ENCODE data around the gene TYRO3. TPM values are rescaled to one million over a fixed set of nuclear protein-coding genes. Genes with fewer than 3 reads are reported as not detected.
"Not testable (repeated sequence)": the region's sequence is repeated elsewhere in the genome, so short reads cannot be mapped to it uniquely, and the experiment has no call there.

TYRO3 gene
- polyA plus RNA-seq, 3 donors = 139 to 175 (median 140) TPM

DNA sequence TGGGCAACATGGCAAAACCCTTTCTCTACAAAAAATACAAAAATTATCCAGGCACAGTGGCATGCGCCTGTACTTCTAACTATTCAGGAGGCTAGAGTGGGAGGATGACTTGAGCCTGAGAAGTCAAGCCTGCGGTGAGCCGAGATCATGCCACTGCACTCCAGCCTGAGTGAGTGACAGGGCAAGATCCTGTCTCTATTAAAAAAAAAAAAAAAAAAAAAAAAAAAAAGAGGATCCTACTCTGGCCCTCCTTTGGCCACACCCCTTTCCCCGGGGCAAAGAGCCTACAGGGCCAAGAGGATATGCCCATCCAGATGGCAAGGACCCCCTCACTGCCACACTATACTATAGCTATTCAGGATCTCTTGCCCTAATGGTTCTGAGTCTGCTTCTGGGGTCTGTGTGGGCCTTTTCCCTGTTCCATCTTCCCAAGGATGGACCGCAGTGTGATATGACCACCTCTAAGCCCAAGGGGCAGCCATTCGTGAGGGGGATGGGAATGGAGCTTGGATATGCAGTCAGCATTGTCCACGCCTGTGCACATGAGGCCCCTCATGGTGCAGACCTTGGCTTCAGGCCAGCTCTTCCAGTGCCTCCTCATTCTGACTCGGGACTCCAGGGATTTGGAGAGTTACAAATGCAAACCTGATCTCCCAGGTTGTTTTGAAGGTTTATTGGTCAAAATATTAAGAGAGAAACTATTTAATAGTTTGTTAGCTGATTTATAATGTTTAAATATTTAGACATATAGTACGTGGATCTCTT is 7.3 kb downstream of the TYRO3 start:
- DNase-seq (ENCODE audit: extremely low read depth in 1 of 11, low read depth in 9 of 11, low spot score in 4 of 11) = no peak

DNA sequence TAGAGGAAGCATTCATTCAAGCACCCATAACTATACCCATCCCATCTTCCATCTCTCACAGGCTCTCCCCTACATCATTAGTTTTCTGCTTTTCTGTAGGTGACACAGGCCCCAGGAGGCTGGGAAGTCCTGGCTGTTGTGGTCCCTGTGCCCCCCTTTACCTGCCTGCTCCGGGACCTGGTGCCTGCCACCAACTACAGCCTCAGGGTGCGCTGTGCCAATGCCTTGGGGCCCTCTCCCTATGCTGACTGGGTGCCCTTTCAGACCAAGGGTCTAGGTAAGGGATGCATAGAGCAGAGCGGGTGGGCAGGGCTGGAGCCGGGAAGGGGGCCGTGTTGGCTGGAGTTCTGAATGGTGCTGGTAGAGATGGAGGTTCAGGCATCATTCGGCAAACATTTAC is 8.2 kb downstream of the TYRO3 start:
- no peak for DNase-seq (ENCODE audit: extremely low read depth in 1 of 11, low read depth in 9 of 11, low spot score in 4 of 11)

DNA sequence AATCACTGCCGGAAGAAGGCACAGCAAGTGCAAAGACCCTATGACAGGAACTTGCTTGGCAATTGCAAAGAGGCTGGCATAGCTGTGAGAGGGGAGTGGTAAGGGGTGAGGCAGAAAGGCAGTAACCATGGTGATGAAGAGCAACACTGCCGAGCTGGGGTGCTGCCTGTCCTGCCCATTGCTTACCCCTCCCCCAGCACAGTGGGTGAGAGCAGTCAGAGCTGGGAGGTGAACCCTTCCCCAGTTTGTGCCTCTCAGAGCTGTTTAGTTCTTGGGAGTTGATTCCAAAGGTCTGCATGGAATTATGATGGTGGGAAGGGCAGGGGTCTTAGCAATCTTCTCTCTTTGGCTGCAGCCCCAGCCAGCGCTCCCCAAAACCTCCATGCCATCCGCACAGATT is 8.8 kb downstream of the TYRO3 start:
- DNase-seq (ENCODE audit: extremely low read depth in 1 of 11, low read depth in 9 of 11, low spot score in 4 of 11) = no peak

DNA sequence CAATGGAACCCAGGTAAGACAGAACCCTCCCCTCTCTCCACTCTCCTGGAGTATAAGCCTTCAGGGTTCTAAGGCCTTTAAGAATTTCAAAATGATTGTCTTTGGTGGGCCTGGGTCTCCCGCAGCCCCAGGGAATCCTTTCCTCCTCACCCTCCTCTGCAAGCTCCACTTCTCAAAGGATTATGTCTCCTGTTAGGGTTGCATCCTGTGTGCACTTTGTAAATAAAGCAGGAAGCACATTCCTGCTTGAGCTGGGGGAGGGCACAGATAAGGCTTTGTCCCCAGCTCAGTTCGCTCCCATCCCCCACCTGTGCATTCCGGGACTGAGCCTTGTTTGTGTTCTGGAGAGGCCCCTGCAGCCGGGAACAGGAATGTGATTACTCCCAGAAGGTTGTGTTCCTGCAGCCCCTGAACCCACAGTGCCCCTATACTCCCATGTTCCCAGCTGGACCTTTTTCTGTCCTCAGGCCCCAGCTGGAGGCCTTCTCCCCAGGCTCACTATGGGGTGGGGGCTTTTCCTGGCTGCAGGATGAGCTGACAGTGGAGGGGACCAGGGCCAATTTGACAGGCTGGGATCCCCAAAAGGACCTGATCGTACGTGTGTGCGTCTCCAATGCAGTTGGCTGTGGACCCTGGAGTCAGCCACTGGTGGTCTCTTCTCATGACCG is 9.5 kb downstream of the TYRO3 start:
- DNase-seq (ENCODE audit: extremely low read depth in 1 of 11, low read depth in 9 of 11, low spot score in 4 of 11) = peak in 8 of 11 donors; percentile 78 to 94 (median 86)

DNA sequence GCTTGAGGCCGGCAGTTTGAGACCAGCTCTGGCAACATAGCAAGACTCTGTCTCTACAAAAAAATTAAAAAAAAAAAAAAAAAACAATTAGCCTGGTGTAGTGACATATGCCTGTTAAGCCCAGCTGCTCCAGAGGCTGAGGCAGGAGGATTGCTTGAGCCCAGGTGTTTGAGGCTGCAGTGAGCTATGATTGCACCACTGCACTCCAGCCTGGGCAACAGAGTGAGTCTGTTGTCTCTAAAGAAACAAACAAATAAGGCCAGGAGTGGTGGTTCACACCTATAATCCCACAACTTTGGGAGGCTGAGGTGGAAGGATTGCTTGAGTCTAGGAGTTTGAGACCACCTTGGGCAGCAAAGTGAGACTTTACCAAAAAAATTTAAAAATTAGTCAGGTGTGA is 10.2 kb downstream of the TYRO3 start:
- not testable (repeated sequence) for DNase-seq (ENCODE audit: extremely low read depth in 1 of 11, low read depth in 9 of 11, low spot score in 4 of 11)

DNA sequence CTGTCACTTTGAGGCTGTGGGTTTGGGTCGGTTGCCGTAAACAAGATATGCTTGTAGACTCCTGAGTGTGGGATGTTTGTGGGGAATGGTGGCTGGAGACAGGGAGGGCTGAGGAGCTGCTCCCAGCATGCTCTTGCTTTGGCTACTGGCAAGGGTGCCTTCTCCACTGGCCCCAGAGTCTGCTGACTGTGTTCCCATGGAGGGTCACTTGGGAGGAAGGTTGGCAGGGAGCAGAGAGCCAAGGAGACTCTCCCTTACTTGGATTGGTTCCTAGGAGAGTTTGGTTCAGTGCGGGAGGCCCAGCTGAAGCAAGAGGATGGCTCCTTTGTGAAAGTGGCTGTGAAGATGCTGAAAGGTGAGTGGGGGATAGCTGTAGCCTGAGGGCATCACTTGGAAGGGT is 11.8 kb downstream of the TYRO3 start:
- DNase-seq (ENCODE audit: extremely low read depth in 1 of 11, low read depth in 9 of 11, low spot score in 4 of 11) = no peak

DNA sequence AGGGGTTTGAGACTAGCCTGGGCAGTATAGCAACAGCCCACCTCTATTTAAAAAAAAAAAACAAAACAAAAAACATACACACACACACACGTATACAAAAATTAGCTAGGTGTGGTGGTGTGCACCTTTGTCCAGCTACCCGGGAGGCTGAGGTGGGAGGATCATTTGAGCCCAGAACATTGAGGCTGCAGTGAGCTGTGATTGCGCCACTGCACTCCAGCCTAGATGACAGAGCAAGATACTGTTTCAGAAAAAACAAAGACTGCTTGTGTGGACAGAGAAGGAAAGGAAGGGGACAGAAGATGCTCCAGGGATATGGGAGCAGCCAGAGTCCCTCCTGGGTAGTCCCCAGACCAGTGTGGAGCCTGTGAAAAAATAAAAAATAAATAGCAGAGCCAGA is 12.9 kb downstream of the TYRO3 start:
- no peak for DNase-seq (ENCODE audit: extremely low read depth in 1 of 11, low read depth in 9 of 11, low spot score in 4 of 11)

DNA sequence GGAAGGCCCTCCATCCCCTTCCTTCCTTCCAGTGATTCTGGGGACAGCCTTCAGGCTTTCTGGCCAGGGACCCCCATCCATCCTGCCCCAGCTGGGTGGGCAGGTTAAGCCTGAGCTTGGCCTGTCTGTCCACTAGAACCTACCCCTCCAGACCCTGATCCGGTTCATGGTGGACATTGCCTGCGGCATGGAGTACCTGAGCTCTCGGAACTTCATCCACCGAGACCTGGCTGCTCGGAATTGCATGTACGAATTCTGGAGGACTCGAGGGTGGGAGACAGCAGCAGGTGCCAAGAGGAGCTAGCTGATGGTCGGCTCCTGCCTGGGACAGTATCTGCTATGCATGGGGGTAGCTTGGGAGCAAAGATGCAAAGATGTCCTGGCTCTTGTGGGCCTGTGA is 13.9 kb downstream of the TYRO3 start:
- DNase-seq (ENCODE audit: extremely low read depth in 1 of 11, low read depth in 9 of 11, low spot score in 4 of 11) = no peak

DNA sequence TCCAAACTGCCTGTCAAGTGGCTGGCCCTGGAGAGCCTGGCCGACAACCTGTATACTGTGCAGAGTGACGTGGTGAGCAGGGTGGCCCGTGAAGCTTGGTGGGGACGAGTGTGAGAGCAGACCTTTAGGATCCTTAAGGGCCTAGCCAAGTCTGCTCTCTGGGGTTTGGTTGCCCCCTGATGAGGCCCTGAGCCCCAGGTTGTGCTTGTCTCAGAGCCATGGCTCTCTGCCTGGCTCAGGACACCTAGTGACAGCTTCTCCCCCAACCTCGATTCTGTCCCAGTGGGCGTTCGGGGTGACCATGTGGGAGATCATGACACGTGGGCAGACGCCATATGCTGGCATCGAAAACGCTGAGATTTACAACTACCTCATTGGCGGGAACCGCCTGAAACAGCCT is 14.4 kb downstream of the TYRO3 start:
- DNase-seq (ENCODE audit: extremely low read depth in 1 of 11, low read depth in 9 of 11, low spot score in 4 of 11) = no peak

DNA sequence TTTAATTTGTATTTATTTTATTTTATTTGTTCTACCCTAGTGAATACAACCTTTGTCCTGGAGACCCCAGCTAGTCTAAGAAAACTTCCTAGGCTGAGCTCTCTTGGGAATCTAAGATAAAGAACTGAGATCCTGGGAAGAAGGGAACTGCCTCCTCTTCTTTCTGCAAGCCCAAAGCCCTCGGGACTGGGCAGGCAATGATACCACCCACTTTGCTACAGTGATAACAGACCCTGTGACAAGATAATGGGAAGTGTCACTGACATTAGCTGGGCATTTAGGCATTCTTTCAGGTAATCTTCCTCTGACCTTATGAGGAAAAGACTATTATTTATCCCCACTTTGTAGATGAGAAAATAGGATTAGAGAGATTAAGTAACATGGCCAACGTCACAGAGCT is 15.1 kb downstream of the TYRO3 start:
- no peak for DNase-seq (ENCODE audit: extremely low read depth in 1 of 11, low read depth in 9 of 11, low spot score in 4 of 11)

DNA sequence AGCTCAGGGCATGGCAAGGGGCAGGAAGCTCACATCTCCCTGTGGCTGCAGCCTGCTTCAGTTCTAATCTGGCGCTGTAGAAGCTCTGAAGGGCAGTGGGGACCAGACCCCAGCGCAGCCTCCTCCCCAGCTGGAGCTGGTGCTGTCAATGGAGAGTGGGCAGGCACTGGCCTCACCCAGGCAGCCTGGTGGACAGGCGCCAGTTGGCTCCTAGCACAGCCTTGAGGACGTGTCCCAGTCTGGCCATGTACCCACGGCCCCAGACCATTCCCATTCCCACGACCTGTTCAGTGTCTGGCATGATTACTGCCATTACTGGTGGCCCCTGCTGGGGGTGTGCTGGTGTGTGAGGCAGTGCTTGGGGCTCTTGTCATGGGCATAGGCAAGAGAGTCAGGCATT is 16.3 kb downstream of the TYRO3 start:
- no peak for DNase-seq (ENCODE audit: extremely low read depth in 1 of 11, low read depth in 9 of 11, low spot score in 4 of 11)

DNA sequence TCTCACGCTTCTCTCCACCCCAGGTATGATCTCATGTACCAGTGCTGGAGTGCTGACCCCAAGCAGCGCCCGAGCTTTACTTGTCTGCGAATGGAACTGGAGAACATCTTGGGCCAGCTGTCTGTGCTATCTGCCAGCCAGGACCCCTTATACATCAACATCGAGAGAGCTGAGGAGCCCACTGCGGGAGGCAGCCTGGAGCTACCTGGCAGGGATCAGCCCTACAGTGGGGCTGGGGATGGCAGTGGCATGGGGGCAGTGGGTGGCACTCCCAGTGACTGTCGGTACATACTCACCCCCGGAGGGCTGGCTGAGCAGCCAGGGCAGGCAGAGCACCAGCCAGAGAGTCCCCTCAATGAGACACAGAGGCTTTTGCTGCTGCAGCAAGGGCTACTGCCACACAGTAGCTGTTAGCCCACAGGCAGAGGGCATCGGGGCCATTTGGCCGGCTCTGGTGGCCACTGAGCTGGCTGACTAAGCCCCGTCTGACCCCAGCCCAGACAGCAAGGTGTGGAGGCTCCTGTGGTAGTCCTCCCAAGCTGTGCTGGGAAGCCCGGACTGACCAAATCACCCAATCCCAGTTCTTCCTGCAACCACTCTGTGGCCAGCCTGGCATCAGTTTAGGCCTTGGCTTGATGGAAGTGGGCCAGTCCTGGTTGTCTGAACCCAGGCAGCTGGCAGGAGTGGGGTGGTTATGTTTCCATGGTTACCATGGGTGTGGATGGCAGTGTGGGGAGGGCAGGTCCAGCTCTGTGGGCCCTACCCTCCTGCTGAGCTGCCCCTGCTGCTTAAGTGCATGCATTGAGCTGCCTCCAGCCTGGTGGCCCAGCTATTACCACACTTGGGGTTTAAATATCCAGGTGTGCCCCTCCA is 19.1 kb downstream of the TYRO3 start:
- no peak for DNase-seq (ENCODE audit: extremely low read depth in 1 of 11, low read depth in 9 of 11, low spot score in 4 of 11)

DNA sequence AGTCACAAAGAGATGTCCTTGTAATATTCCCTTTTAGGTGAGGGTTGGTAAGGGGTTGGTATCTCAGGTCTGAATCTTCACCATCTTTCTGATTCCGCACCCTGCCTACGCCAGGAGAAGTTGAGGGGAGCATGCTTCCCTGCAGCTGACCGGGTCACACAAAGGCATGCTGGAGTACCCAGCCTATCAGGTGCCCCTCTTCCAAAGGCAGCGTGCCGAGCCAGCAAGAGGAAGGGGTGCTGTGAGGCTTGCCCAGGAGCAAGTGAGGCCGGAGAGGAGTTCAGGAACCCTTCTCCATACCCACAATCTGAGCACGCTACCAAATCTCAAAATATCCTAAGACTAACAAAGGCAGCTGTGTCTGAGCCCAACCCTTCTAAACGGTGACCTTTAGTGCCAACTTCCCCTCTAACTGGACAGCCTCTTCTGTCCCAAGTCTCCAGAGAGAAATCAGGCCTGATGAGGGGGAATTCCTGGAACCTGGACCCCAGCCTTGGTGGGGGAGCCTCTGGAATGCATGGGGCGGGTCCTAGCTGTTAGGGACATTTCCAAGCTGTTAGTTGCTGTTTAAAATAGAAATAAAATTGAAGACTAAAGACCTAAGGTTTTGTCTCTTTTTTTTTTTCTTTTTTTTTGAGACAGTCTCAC is 19.8 kb downstream of the TYRO3 start:
- DNase-seq (ENCODE audit: extremely low read depth in 1 of 11, low read depth in 9 of 11, low spot score in 4 of 11) = no peak

DNA sequence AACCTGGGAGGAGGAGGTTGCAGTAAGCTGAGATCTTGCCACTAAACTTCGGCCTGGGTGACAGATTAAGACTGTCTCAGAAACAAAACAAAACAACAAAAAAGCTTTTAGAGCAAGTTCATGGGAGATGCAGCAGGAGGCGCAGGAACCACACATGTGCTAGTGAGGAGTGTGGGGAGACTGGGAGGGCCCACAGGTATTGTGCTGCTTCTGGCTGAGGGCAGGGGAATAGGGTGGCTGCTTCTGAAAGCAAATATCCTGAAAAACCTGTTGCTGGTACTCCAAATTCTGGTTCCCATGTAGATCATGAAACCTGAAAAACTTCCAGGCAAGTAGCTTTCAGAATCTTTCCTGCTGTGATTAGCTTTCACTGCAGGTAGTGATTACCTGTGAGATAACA is 22.1 kb downstream of the TYRO3 start:
- no peak for DNase-seq (ENCODE audit: extremely low read depth in 1 of 11, low read depth in 9 of 11, low spot score in 4 of 11)

DNA sequence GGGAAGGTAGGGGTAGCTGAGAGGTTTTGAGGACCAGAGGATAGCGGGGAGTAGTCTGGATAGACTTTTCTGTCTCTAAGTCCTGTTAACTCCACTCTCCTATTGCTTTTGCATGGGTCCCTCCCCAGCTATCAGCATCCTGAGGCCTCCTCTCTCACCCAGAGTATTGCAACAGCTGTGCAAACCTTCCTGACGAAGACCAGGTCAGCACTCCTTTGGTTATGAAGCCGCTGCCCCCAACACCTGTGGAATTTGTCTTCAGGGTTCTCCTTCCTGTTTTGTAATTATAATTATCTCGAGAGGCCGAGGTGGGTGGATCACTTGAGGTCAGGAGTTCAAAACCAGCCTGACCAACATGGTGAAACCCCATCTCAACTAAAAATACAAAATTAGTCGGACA is 24.8 kb downstream of the TYRO3 start:
- no peak for DNase-seq (ENCODE audit: extremely low read depth in 1 of 11, low read depth in 9 of 11, low spot score in 4 of 11)

DNA sequence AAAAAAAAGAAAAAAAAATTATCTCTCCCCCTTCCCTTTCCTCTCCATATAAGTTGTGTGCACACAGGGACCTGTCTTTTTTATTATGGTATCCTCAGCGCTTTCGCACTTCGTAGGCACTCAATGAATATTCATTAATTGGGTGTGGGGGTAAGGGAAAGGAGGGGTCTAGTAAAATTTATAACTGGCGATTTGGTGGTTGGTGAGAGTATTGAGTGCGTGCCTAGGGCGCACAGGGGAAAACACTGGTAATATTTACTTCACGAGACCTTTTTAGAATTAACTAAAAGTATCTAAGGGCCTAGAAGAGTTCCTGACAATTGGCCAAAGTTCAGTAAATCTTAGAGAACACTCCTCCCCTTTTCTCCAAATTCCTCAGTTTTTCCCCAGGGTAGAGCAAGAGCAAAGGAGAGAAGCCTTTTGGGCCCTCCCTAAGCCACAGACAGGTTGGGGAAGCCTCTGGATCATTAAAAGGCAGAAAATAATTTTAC is 25.7 kb downstream of the TYRO3 start:
- DNase-seq (ENCODE audit: extremely low read depth in 1 of 11, low read depth in 9 of 11, low spot score in 4 of 11) = no peak

DNA sequence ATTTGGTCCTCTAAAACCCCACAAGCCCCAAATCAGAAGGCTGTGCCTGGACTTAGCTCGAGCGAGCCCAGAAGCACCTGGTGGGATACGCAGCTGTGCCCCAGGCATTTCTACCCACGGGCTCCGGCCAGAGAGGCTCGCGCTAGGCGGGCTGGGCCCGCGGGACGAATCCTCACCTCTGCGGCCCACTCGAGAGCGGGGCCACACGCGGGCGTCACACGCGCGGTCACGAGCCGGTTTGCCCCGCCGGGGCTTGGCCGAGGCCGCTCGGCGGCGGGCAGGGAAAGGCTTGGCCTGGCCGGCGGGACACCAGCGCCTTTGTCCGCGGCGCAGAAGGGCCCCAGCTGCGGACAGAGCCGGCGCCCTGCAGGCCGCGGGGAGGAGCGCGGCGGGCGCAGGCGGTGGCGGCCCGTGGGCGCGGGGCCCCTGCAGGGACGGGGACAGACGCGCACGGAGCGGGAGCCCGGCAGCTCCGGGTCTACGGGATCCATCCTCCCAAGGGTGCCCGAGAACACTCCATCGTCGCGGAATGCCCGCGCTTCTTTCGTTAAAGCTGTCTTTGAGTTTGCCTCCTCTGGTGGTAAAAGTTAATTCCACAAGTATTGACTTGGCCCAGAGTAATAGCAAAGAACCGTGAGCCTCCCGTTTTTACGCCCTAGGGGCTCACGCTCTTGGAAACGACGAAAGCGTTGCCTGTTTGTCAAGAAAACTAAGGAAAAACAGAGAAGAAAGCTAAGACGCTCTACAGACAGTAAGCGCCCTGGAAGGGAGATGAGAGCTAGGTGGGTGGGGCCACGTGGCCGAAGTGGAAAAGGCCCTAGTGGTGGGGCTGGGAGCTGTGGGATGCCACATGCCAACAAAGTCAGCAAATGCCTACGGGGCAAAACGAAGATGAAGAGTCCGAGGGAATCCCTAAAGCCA is 26.4 kb downstream of the TYRO3 start:
- peak in 3 of 11 donors; percentile 44 to 59 (median 54) for DNase-seq (ENCODE audit: extremely low read depth in 1 of 11, low read depth in 9 of 11, low spot score in 4 of 11)

DNA sequence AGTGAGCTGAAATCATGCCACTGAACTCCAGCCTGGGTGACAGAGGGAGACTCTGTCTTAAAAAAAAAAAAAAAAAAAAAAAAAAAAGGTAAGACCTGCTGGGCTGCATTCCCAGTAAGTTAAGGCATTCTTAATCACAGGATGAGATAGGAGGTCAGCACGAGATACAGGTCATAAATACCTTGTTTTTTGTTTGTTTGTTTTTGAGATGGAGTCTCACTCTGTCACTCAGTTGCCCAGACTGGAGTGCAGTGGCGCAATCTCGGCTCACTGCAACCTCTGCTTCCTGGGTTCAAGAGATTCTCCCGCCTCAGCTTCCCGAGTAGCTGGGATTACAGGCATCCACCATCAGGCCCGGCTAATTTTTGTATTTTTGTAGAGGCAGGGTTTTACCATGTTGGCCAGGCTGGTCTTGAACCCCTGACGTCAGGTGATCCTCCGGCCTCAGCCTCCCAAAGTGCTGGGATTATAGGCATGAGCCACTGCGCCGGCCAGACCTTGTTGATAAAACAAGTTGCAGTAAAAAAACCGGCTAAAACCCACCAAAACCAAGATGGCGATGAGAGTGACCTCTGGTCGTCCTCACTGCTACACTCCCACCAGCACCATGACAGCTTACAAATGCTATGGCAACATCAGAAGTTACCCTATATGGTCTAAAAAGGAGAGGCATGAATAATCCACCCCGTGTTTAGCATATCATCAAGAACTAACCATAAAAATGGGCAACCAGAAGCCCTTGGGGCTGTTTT is 27.7 kb downstream of the TYRO3 start:
- not testable (repeated sequence) for DNase-seq (ENCODE audit: extremely low read depth in 1 of 11, low read depth in 9 of 11, low spot score in 4 of 11)

Measured in renal cortex interstitium (tissue), 11 donors.